HG02885 (cell line): ENCODE data around the gene EML6.

Experiments
- ATAC-seq: cut with Tn5 transposase; IDR thresholded peaks from one replicate; pipeline ENCODE4 v1.9.1; 2021; ENCODE audit warnings: mild to moderate bottlenecking; ENCODE audit not compliant: unreplicated experiment, poor library complexity

Gene EML6

GRCh38 chr2:54901224-54901986 is 177.9 kb downstream of the EML6 start:
- no peak for ATAC-seq

- ATAC-seq, result no peak
These were observed 179.3 kb downstream of the EML6 start for GRCh38 chr2:54902763-54903162.

GRCh38 chr2:54903736-54904554 is 180.5 kb downstream of the EML6 start:
- ATAC-seq, result no peak

- no peak for ATAC-seq
These were observed 181.4 kb downstream of the EML6 start for GRCh38 chr2:54904836-54905235.

GRCh38 chr2:54906716-54907115 is 183.3 kb downstream of the EML6 start:
- ATAC-seq, result no peak

- no peak for ATAC-seq
These were observed 184.2 kb downstream of the EML6 start for GRCh38 chr2:54907663-54908062.

- ATAC-seq, result no peak
These were observed 185.1 kb downstream of the EML6 start for GRCh38 chr2:54908591-54908990.

- no peak for ATAC-seq
These were observed 185.5 kb downstream of the EML6 start for GRCh38 chr2:54909001-54909400.

- no peak for ATAC-seq
These were observed 188.8 kb downstream of the EML6 start for GRCh38 chr2:54912305-54912704.

GRCh38 chr2:54912893-54913292 is 189.4 kb downstream of the EML6 start:
- ATAC-seq, result no peak

GRCh38 chr2:54914637-54915036 is 191.2 kb downstream of the EML6 start:
- no peak for ATAC-seq

GRCh38 chr2:54915101-54915500 is 191.6 kb downstream of the EML6 start:
- no peak for ATAC-seq

GRCh38 chr2:54916637-54917036 is 193.2 kb downstream of the EML6 start:
- no peak for ATAC-seq

GRCh38 chr2:54918647-54919280 is 195.3 kb downstream of the EML6 start:
- ATAC-seq, result no peak

GRCh38 chr2:54920660-54921059 is 197.2 kb downstream of the EML6 start:
- ATAC-seq, result no peak

GRCh38 chr2:54924121-54924520 is 200.7 kb downstream of the EML6 start:
- no peak for ATAC-seq

- ATAC-seq, result no peak
These were observed 201.6 kb downstream of the EML6 start for GRCh38 chr2:54925022-54925421.

- ATAC-seq, result no peak
These were observed 203.8 kb downstream of the EML6 start for GRCh38 chr2:54927085-54927750.

GRCh38 chr2:54927751-54928615 is 204.5 kb downstream of the EML6 start:
- no peak for ATAC-seq

- no peak for ATAC-seq
These were observed 205.3 kb downstream of the EML6 start for GRCh38 chr2:54928719-54929118.
